PFSK-1 (cell line): ENCODE measurements around the gene LRRC4.

Experiments used
- FOXP2 ChIP-seq: optimal IDR thresholded peaks from 2 replicates; pipeline ENCODE3; 2011; ENCODE audit warnings: borderline replicate concordance, control low read depth, inconsistent platforms; ENCODE audit not compliant: insufficient read depth; ENCODE audit errors: extremely low read length, extremely low read depth
- POLR2AphosphoS5 ChIP-seq: IDR thresholded peaks from 2 replicates; pipeline ENCODE4 v1.6.1; 2012; ENCODE audit warnings: low read depth, mild to moderate bottlenecking, control low read depth, low read length, moderate library complexity
- SIN3A ChIP-seq: IDR thresholded peaks from 2 replicates; pipeline ENCODE4 v1.6.1; 2012; ENCODE audit warnings: mild to moderate bottlenecking, low read length, moderate library complexity, borderline replicate concordance; ENCODE audit not compliant: insufficient read depth
- TAF1 ChIP-seq: IDR thresholded peaks from 2 replicates; pipeline ENCODE4 v1.6.1; 2012; ENCODE audit warnings: low read length, control low read depth, borderline replicate concordance; ENCODE audit not compliant: insufficient read depth
- TF ChIP-seq, protein P1 (sequence below), 2 experiments: IDR thresholded peaks; 2 replicates each; pipeline versions ENCODE4 v1.6.1 to v1.8.0; 2011 to 2012; ENCODE audit warnings: low read depth in 2 of 2, low read length in 2 of 2, control low read depth in 1 of 2, inconsistent platforms in 1 of 2, mild to moderate bottlenecking in 1 of 2, moderate library complexity in 1 of 2; ENCODE audit not compliant: insufficient read depth in 1 of 2

The LRRC4 gene

GRCh38 chr7:128066395-128066794 lies 35.2 kb upstream of the LRRC4 start:
- TF ChIP-seq, protein P1, sequence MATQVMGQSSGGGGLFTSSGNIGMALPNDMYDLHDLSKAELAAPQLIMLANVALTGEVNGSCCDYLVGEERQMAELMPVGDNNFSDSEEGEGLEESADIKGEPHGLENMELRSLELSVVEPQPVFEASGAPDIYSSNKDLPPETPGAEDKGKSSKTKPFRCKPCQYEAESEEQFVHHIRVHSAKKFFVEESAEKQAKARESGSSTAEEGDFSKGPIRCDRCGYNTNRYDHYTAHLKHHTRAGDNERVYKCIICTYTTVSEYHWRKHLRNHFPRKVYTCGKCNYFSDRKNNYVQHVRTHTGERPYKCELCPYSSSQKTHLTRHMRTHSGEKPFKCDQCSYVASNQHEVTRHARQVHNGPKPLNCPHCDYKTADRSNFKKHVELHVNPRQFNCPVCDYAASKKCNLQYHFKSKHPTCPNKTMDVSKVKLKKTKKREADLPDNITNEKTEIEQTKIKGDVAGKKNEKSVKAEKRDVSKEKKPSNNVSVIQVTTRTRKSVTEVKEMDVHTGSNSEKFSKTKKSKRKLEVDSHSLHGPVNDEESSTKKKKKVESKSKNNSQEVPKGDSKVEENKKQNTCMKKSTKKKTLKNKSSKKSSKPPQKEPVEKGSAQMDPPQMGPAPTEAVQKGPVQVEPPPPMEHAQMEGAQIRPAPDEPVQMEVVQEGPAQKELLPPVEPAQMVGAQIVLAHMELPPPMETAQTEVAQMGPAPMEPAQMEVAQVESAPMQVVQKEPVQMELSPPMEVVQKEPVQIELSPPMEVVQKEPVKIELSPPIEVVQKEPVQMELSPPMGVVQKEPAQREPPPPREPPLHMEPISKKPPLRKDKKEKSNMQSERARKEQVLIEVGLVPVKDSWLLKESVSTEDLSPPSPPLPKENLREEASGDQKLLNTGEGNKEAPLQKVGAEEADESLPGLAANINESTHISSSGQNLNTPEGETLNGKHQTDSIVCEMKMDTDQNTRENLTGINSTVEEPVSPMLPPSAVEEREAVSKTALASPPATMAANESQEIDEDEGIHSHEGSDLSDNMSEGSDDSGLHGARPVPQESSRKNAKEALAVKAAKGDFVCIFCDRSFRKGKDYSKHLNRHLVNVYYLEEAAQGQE (IDR thresholded peaks at IDR 0.05; ENCODE audit: insufficient read depth in 1 of 2, low read depth in 2 of 2, low read length in 2 of 2) = no peak
- TF ChIP-seq FOXP2 (no peak), TAF1 (no peak), POLR2AphosphoS5 (no peak), SIN3A (no peak)

- TF ChIP-seq, protein P1 (IDR thresholded peaks at IDR 0.05; ENCODE audit: insufficient read depth in 1 of 2, low read depth in 2 of 2, low read length in 2 of 2) = no peak
- TF ChIP-seq SIN3A (no peak), FOXP2 (no peak)
These were observed 34.6 kb upstream of the LRRC4 start for GRCh38 chr7:128065872-128066271.

DNA sequence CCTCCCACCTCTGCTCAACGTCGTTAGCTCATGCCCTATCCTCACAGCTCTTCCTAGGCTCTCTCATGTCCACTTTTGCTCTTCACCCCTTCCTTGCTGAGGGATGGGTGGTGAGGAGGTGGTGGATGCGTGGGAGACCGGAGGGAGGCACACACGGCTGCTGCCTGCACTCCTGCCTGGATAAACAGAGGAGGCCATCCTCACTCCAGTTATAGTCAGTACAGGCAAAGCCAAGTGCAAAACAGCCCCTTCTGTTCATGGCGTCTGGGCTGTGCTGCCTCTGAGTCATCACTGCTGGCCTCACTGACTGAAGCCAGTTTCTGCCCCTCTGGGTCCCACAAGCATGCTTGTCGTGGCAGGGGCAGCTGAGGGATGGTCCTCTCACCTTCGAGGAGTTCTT lies 31.9 kb upstream of the LRRC4 start:
- TF ChIP-seq, protein P1 (IDR thresholded peaks at IDR 0.05; ENCODE audit: insufficient read depth in 1 of 2, low read depth in 2 of 2, low read length in 2 of 2) = no peak
- no peak for TF ChIP-seq FOXP2

DNA sequence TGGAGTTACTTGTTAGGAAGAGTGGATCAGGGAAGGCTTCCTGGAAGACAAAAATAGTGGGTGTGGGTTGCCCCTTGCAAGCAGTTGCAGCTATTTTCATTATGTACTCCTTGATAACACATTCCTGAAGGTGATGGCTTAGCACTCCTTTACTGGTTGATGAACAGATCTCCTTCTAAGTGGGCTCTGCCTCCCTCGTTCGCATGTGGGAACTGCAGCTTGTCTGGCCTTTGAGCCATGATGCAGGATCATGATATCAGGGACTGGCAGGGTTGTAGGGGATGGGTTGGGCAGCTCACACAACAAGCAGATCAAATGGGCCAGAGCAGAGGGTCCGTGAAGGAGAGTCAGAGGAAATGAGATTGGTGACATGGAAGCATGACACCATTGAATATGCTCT lies 28.8 kb upstream of the LRRC4 start:
- no peak for TF ChIP-seq POLR2AphosphoS5
- TF ChIP-seq FOXP2 = no peak
- TF ChIP-seq SIN3A = no peak
- no peak for TF ChIP-seq TAF1

DNA sequence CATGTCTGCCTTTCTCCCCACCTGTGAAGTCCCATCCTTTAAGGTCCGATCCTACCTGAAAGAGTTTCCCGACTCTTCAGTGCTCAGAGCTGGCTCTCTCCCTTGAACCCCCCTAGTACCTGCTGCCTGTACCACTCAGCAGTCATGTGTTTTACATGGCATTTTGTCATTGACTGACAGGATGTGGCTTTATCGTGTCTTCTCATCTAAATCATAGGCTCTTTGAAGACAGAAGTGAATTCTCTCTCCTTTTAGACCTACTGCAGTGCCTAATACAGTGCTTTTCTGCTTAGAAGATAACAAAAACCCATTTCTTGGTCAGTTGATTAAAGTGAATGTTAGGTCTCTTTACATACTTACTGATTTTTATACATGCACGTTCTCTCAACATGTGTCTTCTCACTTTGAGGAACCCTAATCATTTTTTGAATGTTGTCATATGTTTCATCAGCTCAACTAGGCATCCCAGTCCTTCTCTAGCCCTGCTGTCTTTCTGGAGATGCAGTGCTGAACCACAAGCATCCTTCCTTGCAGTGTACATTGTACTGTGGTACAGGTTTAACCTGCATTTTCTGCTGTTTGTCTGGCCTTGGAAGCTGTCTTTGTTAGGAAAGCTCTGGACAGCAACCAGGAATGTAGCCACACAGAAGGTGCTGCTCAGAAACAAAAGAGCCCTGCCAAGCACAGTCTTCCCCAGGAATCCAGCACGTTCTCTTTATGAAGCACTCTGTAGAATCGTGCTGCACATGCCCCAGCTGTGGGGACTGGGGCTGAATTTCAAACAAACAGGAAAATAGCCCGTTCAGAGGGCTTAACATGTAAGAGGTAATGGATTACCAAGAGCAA lies 28.1 kb upstream of the LRRC4 start:
- TF ChIP-seq POLR2AphosphoS5 (no peak), FOXP2 (no peak), TAF1 (no peak), SIN3A (no peak)
- TF ChIP-seq, protein P1 (IDR thresholded peaks at IDR 0.05; ENCODE audit: insufficient read depth in 1 of 2, low read depth in 2 of 2, low read length in 2 of 2) = no peak
